HepG2 (cell line): ENCODE measurements around the gene CEACAM16. TPM values are rescaled to one million over a fixed set of nuclear protein-coding genes. Genes with fewer than 3 reads are reported as not detected.

Experiments
- AHR ChIP-seq: IDR thresholded peaks from 2 replicates; pipeline ENCODE4 v1.6.1; 2018; ENCODE audit warnings: missing genetic modification reagents, missing compliant biosample characterization
- ARID4A ChIP-seq: sonication (generic); formaldehyde crosslinking; IDR thresholded peaks from 2 replicates; pipeline ENCODE4 v1.5.0; 2020; ENCODE audit warnings: mild to moderate bottlenecking, missing genetic modification reagents, borderline replicate concordance
- ATF1 ChIP-seq: IDR thresholded peaks from 2 replicates; pipeline ENCODE4 v1.6.1; 2016; ENCODE audit warnings: mild to moderate bottlenecking, control low read depth
- CERS6 ChIP-seq: sonication (generic); formaldehyde crosslinking; IDR thresholded peaks from 2 replicates; pipeline ENCODE4 v1.5.0; 2020; ENCODE audit warnings: missing genetic modification reagents
- CSRNP1 ChIP-seq: sonication (generic); formaldehyde crosslinking; IDR thresholded peaks from 2 replicates; pipeline ENCODE4 v1.8.1; 2023; ENCODE audit warnings: mild to moderate bottlenecking, missing genetic modification reagents
- CSRNP2 ChIP-seq: sonication (generic); formaldehyde crosslinking; conservative IDR thresholded peaks from 2 replicates; pipeline ENCODE4 v1.8.0; 2022; ENCODE audit warnings: low read depth, missing genetic modification reagents
- MATR3 ChIP-seq: sonication (generic); formaldehyde crosslinking; IDR thresholded peaks from 2 replicates; pipeline ENCODE4 v1.4.0; 2020; ENCODE audit warnings: missing genetic modification reagents
- NAIF1 ChIP-seq: sonication (generic); formaldehyde crosslinking; IDR thresholded peaks from 2 replicates; pipeline ENCODE4 v1.5.0; 2020; ENCODE audit warnings: mild to moderate bottlenecking, missing genetic modification reagents, borderline replicate concordance
- REST ChIP-seq, 2 experiments: IDR thresholded peaks; 2 replicates each; pipeline ENCODE4 v1.6.1; 2011 to 2012; ENCODE audit warnings: low read length in 2 of 2, borderline replicate concordance in 1 of 2, low read depth in 1 of 2, mild to moderate bottlenecking in 1 of 2, moderate library complexity in 1 of 2
- TIGD3 ChIP-seq: sonication (generic); formaldehyde crosslinking; IDR thresholded peaks from 2 replicates; pipeline ENCODE4 v1.5.1; 2020; ENCODE audit warnings: mild to moderate bottlenecking, missing genetic modification reagents, borderline replicate concordance
- ZFP36L2 ChIP-seq: sonication (generic); formaldehyde crosslinking; IDR thresholded peaks from 2 replicates; pipeline ENCODE4 v1.4.0; 2020; ENCODE audit warnings: missing genetic modification reagents
- ZMYM2 ChIP-seq: sonication (generic); formaldehyde crosslinking; IDR thresholded peaks from 2 replicates; pipeline ENCODE4 v1.8.0; 2022; ENCODE audit warnings: mild to moderate bottlenecking, missing genetic modification reagents
- ZNF83 ChIP-seq: sonication (generic); formaldehyde crosslinking; IDR thresholded peaks from 2 replicates; pipeline ENCODE4 v1.4.0; 2020; ENCODE audit warnings: missing genetic modification reagents, mild to moderate bottlenecking, borderline replicate concordance
- polyA plus RNA-seq, 8 experiments: library from polyadenylated mRNA; depleted of rRNA in 3 of 8; stranded (reverse) in 7 of 8; unstranded in 1 of 8; fragments of >200 nt; fragmentation: Illumina TruSeq in 4 of 8; extraction: Trizol in 4 of 8; gene quantifications; 2 replicates each; pipeline versions ENCODE4 v1.2.1 to v1.2.3, GENCODE V29; 2011 to 2016; ENCODE audit warnings: low read depth in 4 of 8, missing spikeins in 1 of 8, mixed read lengths in 1 of 8; ENCODE audit not compliant: insufficient read depth in 1 of 8
- total RNA-seq, 5 experiments: library from RNA; depleted of rRNA; stranded (reverse); fragments of >200 nt; fragmentation: Illumina TruSeq; extraction: Trizol; gene quantifications; 2 replicates each; pipeline ENCODE4 v1.2.3, GENCODE V29; 2016; ENCODE audit warnings: low read depth in 1 of 5

CEACAM16 gene
- total and polyA plus RNA-seq, 2 of the 13 experiments (the other 11 are each of a cell fraction or from before 2014, with no cell fraction given) = not detected

GRCh38 chr19:44689290-44690130 lies 9.4 kb upstream of the CEACAM16 start (continued):
- TF ChIP-seq ARID4A (no peak), AHR (CRISPR knock-in tag) (0 out of 2 replicates have a peak, but pooled peaks have one; percentile 59), CERS6 (CRISPR knock-in tag) (no peak), ZNF83 (CRISPR knock-in tag) (no peak; the same call in 1 of the 2 replicates), CSRNP1 (CRISPR knock-in tag) (no peak), NAIF1 (CRISPR knock-in tag) (no peak), MATR3 (CRISPR knock-in tag) (no peak), CSRNP2 (no peak), REST (IDR thresholded peaks at IDR 0.05; ENCODE audit: borderline replicate concordance in 1 of 2, low read depth in 1 of 2, low read length in 2 of 2) (no peak), ZMYM2 (CRISPR knock-in tag) (no peak), TIGD3 (CRISPR knock-in tag) (no peak), ZFP36L2 (CRISPR knock-in tag) (no peak), ATF1 (CRISPR knock-in tag) (no peak)
